HUES64 (cell line): Measurements from ENCODE around the gene GRIN1.

Experiments used
- H3K27ac ChIP-seq: 2 replicates; pipeline ENCODE4 v1.7.0; 2013; ENCODE audit warnings: low read depth, low read length, inconsistent platforms
- H3K27me3 ChIP-seq: 2 replicates; pipeline ENCODE4 v1.6.1; 2013; ENCODE audit warnings: mild to moderate bottlenecking, low read length; ENCODE audit not compliant: insufficient read depth
- H3K36me3 ChIP-seq: 2 replicates; pipeline ENCODE4 v1.6.1; 2013; ENCODE audit warnings: mild to moderate bottlenecking, low read length; ENCODE audit not compliant: insufficient read depth
- H3K4me1 ChIP-seq: 2 replicates; pipeline ENCODE4 v1.6.1; 2013; ENCODE audit warnings: mild to moderate bottlenecking, low read length, moderate library complexity; ENCODE audit not compliant: insufficient read depth
- H3K4me3 ChIP-seq: 2 replicates; pipeline ENCODE4 v1.5.1; 2013; ENCODE audit warnings: mild to moderate bottlenecking, low read length, moderate library complexity
- H3K9ac ChIP-seq: 2 replicates; pipeline ENCODE4 v1.6.1; 2013; ENCODE audit warnings: mild to moderate bottlenecking, low read depth, low read length
- H3K9me3 ChIP-seq: 2 replicates; pipeline ENCODE4 v1.6.1; 2013; ENCODE audit warnings: low read depth, low read length; ENCODE audit not compliant: insufficient read depth
- WGBS: fragments of 150-250, 120-280 bp; methylation state at CpG from one replicate; pipeline ENCODE4 v1.1.7; 2013; ENCODE audit warnings: missing lambda C conversion rate; 5-methylcytosine and 5-hydroxymethylcytosine counted together

Gene GRIN1

GRCh38 chr9:137189297-137190295 lies 50.6 kb downstream of the GRIN1 start:
- Histone ChIP-seq H3K4me3 (peak overlapping the region; percentile 92), H3K9me3 (no peaks in the 10 kb centered on the region), H3K27ac (no peak overlapping the region; the same call in 1 of the 2 replicates), H3K27me3 (no peaks in the 10 kb centered on the region), H3K9ac (peak overlapping the region; percentile 81), H3K4me1 (peaks cover 4% of the 10 kb centered on the region; the same call in 1 of the 2 replicates), H3K36me3 (peaks cover 23% of the 10 kb centered on the region)
- 52% methylated on average over 23 of the region's 23 CpGs for WGBS

- H3K4me3 ChIP-seq = no peak overlapping the region
- WGBS = 92% methylated on average over 9 of the region's 9 CpGs
- no peak overlapping the region for H3K27ac ChIP-seq
- H3K9ac ChIP-seq = no peak overlapping the region
- peaks cover 15% of the 10 kb centered on the region for H3K36me3 ChIP-seq
- no peaks in the 10 kb centered on the region for H3K27me3 ChIP-seq
- H3K9me3 ChIP-seq = no peaks in the 10 kb centered on the region
- H3K4me1 ChIP-seq = peaks cover 8% of the 10 kb centered on the region; the same call in 1 of the 2 replicates
Measured at GRCh38 chr9:137190315-137190856, 51.4 kb downstream of the GRIN1 start.

GRCh38 chr9:137191245-137191644 lies 52.3 kb downstream of the GRIN1 start:
- Histone ChIP-seq H3K4me1 (peaks cover 8% of the 10 kb centered on the region; the same call in 1 of the 2 replicates), H3K9ac (no peak overlapping the region)
- 91% methylated on average over 3 of the region's 3 CpGs for WGBS

GRCh38 chr9:137191691-137192447 lies 52.9 kb downstream of the GRIN1 start:
- peaks cover 8% of the 10 kb centered on the region; the same call in 1 of the 2 replicates for H3K4me1 ChIP-seq
- H3K27ac ChIP-seq = no peak overlapping the region
- H3K9ac ChIP-seq = no peak overlapping the region
- H3K9me3 ChIP-seq = no peaks in the 10 kb centered on the region
- WGBS = 93% methylated on average over 22 of the region's 22 CpGs
- H3K4me3 ChIP-seq = no peak overlapping the region
- no peaks in the 10 kb centered on the region for H3K27me3 ChIP-seq
- peaks cover 6% of the 10 kb centered on the region; the same call in 1 of the 2 replicates for H3K36me3 ChIP-seq

More at GRCh38 chr9:137191245-137191644, 52.3 kb downstream of the GRIN1 start:
- Histone ChIP-seq H3K27me3 (no peaks in the 10 kb centered on the region), H3K36me3 (peaks cover 8% of the 10 kb centered on the region), H3K9me3 (no peaks in the 10 kb centered on the region), H3K27ac (no peak overlapping the region), H3K4me3 (no peak overlapping the region)

GRCh38 chr9:137192448-137192780 lies 53.5 kb downstream of the GRIN1 start:
- 90% methylated on average over 10 of the region's 10 CpGs for WGBS
- peaks cover 6% of the 10 kb centered on the region; the same call in 1 of the 2 replicates for H3K36me3 ChIP-seq

GRCh38 chr9:137192859-137193258 lies 53.9 kb downstream of the GRIN1 start:
- H3K4me3 ChIP-seq = no peak overlapping the region
- no peak overlapping the region for H3K27ac ChIP-seq
- H3K9ac ChIP-seq = no peak overlapping the region
- H3K36me3 ChIP-seq = peaks cover 6% of the 10 kb centered on the region; the same call in 1 of the 2 replicates
- peaks cover 8% of the 10 kb centered on the region; the same call in 1 of the 2 replicates for H3K4me1 ChIP-seq
- WGBS = 75% methylated on average over 2 of the region's 2 CpGs
- no peaks in the 10 kb centered on the region for H3K9me3 ChIP-seq
- H3K27me3 ChIP-seq = no peaks in the 10 kb centered on the region

More at GRCh38 chr9:137192448-137192780, 53.5 kb downstream of the GRIN1 start:
- Histone ChIP-seq H3K9me3 (no peaks in the 10 kb centered on the region), H3K27me3 (no peaks in the 10 kb centered on the region), H3K4me3 (no peak overlapping the region), H3K27ac (no peak overlapping the region), H3K4me1 (peaks cover 8% of the 10 kb centered on the region; the same call in 1 of the 2 replicates), H3K9ac (no peak overlapping the region)

- no peaks in the 10 kb centered on the region for H3K27me3 ChIP-seq
- H3K36me3 ChIP-seq = peaks cover 6% of the 10 kb centered on the region; the same call in 1 of the 2 replicates
- H3K4me1 ChIP-seq = peaks cover 8% of the 10 kb centered on the region; the same call in 1 of the 2 replicates
- WGBS = 91% methylated on average over 14 of the region's 14 CpGs
- no peak overlapping the region for H3K9ac ChIP-seq
- no peaks in the 10 kb centered on the region for H3K9me3 ChIP-seq
- H3K4me3 ChIP-seq = no peak overlapping the region
- no peak overlapping the region for H3K27ac ChIP-seq
Measured at GRCh38 chr9:137193771-137194170, 54.8 kb downstream of the GRIN1 start.

- peaks cover 6% of the 10 kb centered on the region; the same call in 1 of the 2 replicates for H3K36me3 ChIP-seq
- no peak overlapping the region for H3K27ac ChIP-seq
- no peaks in the 10 kb centered on the region for H3K27me3 ChIP-seq
- 86% methylated on average over 16 of the region's 16 CpGs for WGBS
- H3K9me3 ChIP-seq = no peaks in the 10 kb centered on the region
- peaks cover 8% of the 10 kb centered on the region; the same call in 1 of the 2 replicates for H3K4me1 ChIP-seq
- no peak overlapping the region for H3K9ac ChIP-seq
- no peak overlapping the region for H3K4me3 ChIP-seq
Measured at GRCh38 chr9:137194388-137194787, 55.4 kb downstream of the GRIN1 start.

GRCh38 chr9:137194909-137195308 lies 56.0 kb downstream of the GRIN1 start:
- no peaks in the 10 kb centered on the region for H3K27me3 ChIP-seq
- peaks cover 4% of the 10 kb centered on the region; the same call in 1 of the 2 replicates for H3K36me3 ChIP-seq
- H3K9me3 ChIP-seq = no peaks in the 10 kb centered on the region
- no peak overlapping the region for H3K9ac ChIP-seq
- H3K4me3 ChIP-seq = no peak overlapping the region
- WGBS = 86% methylated on average over 10 of the region's 10 CpGs
- no peak overlapping the region for H3K27ac ChIP-seq
- H3K4me1 ChIP-seq = peaks cover 5% of the 10 kb centered on the region; the same call in 1 of the 2 replicates

- WGBS = 94% methylated on average over 21 of the region's 21 CpGs
- H3K9me3 ChIP-seq = no peaks in the 10 kb centered on the region
- H3K9ac ChIP-seq = no peak overlapping the region
- no peaks in the 10 kb centered on the region for H3K27me3 ChIP-seq
- H3K36me3 ChIP-seq = no peaks in the 10 kb centered on the region
- no peak overlapping the region for H3K27ac ChIP-seq
- no peak overlapping the region for H3K4me3 ChIP-seq
- H3K4me1 ChIP-seq = peaks cover 5% of the 10 kb centered on the region; the same call in 1 of the 2 replicates
Measured at GRCh38 chr9:137195525-137196220, 56.7 kb downstream of the GRIN1 start.
